Neural crest cell (in vitro differentiated cells): ENCODE data around the gene SCN4B. TPM values are rescaled to one million over a fixed set of nuclear protein-coding genes. Genes with fewer than 3 reads are reported as not detected.

Experiments used
- DNase-seq: peaks from one replicate; pipeline ENCODE4 v3.0.0; 2021; ENCODE audit warnings: low read depth, mixed read lengths, low spot score
- H3K27ac Mint-ChIP-seq: one replicate; pipeline ENCODE4 v1.8.0; 2021; ENCODE audit warnings: mild to moderate bottlenecking, mixed read lengths; ENCODE audit not compliant: unreplicated experiment
- H3K27me3 Mint-ChIP-seq: 2 replicates; pipeline ENCODE4 v1.8.0; 2021; ENCODE audit warnings: low read depth, mild to moderate bottlenecking, mixed read lengths
- H3K36me3 Mint-ChIP-seq: 2 replicates; pipeline ENCODE4 v1.8.0; 2021; ENCODE audit warnings: low read depth, mild to moderate bottlenecking, mixed read lengths
- H3K4me1 Mint-ChIP-seq: 2 replicates; pipeline ENCODE4 v1.8.0; 2021; ENCODE audit warnings: mixed read lengths
- H3K4me3 Mint-ChIP-seq: one replicate; pipeline ENCODE4 v1.8.0; 2021; ENCODE audit warnings: mild to moderate bottlenecking, mixed read lengths
- H3K9me3 Mint-ChIP-seq: 2 replicates; pipeline ENCODE4 v1.8.0; 2021; ENCODE audit warnings: mixed read lengths
- total RNA-seq: library from RNA; stranded (reverse); gene quantifications from 2 replicates; pipeline ENCODE4 v1.2.1, GENCODE V29; 2021
- TF ChIP-seq, protein P1 (sequence below): fragments of 200-600 bp; sonication (generic); conservative IDR thresholded peaks from 2 replicates; pipeline ENCODE4 v1.5.0; 2021; ENCODE audit warnings: antibody characterized with exemption, mild to moderate bottlenecking

Gene SCN4B
- total RNA-seq, 1 donor from 2014 or later, result 2.0 TPM

DNA sequence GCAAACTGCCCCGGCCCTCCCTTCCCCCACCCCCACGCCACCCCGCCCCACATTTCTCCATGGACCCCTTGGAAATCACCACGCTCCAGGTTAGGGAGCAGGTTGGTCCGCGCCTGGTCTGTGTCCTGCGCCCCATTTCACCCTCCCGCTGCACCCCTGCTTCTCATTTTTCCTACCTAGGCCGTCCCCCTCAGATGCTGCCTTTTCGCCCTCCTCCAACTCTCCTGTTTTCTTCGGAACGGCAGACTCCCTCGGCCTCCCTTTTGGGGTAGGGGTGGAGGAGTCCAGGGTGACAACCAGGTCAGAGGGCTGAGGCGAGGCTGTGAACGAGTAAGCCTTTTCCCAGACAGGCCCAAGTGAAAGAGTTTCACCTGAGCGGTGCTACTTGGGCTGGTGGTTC, 893 bp upstream of the SCN4B start:
- no peak for DNase-seq
- H3K36me3 Mint-ChIP-seq, result no peaks in the 10 kb centered on the region
- H3K4me1 Mint-ChIP-seq, result peaks cover 9% of the 10 kb centered on the region
- no peak overlapping the region for H3K27ac Mint-ChIP-seq
- peaks cover 99% of the 10 kb centered on the region for H3K27me3 Mint-ChIP-seq
- TF ChIP-seq, protein P1, sequence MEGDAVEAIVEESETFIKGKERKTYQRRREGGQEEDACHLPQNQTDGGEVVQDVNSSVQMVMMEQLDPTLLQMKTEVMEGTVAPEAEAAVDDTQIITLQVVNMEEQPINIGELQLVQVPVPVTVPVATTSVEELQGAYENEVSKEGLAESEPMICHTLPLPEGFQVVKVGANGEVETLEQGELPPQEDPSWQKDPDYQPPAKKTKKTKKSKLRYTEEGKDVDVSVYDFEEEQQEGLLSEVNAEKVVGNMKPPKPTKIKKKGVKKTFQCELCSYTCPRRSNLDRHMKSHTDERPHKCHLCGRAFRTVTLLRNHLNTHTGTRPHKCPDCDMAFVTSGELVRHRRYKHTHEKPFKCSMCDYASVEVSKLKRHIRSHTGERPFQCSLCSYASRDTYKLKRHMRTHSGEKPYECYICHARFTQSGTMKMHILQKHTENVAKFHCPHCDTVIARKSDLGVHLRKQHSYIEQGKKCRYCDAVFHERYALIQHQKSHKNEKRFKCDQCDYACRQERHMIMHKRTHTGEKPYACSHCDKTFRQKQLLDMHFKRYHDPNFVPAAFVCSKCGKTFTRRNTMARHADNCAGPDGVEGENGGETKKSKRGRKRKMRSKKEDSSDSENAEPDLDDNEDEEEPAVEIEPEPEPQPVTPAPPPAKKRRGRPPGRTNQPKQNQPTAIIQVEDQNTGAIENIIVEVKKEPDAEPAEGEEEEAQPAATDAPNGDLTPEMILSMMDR, result no peak
- peak overlapping the region; percentile 86 for H3K4me3 Mint-ChIP-seq
- H3K9me3 Mint-ChIP-seq, result no peaks in the 10 kb centered on the region

DNA sequence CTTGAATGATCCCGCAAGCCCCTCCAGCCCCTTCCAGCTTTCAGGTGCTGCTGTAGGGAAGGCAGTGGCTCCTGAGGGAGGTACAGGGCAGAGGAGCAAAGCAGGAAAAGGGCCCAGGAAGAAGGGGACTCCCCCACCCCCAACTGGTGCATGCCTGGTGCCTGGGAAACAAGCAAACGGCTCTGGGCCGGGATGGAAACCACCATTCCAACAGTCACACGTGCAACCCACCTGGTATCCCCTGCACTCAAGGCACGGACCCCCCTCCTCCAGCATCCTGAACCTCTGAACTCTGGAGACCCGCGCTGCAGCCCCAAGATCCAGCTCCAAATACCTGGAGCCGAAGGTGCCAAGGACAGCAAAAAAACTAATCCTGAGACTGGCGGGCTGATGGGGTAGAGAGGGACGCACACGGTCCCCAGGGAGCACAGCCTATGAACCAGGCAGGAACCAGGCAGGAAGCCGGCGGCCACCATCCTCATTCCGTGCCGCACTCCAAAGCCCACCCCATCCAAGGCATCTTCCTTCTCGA, 537 bp downstream of the SCN4B start:
- TF ChIP-seq, protein P1, result no peak
- no peak overlapping the region for H3K27ac Mint-ChIP-seq
- peaks cover 14% of the 10 kb centered on the region for H3K4me1 Mint-ChIP-seq
- no peak for DNase-seq
- no peaks in the 10 kb centered on the region for H3K36me3 Mint-ChIP-seq
- no peaks in the 10 kb centered on the region for H3K9me3 Mint-ChIP-seq
- peaks cover 99% of the 10 kb centered on the region for H3K27me3 Mint-ChIP-seq
- peak overlapping the region; percentile 81 for H3K4me3 Mint-ChIP-seq

- no peaks in the 10 kb centered on the region for H3K36me3 Mint-ChIP-seq
- peaks cover 99% of the 10 kb centered on the region for H3K27me3 Mint-ChIP-seq
- DNase-seq, result no peak
- H3K9me3 Mint-ChIP-seq, result no peaks in the 10 kb centered on the region
- TF ChIP-seq, protein P1, result no peak
- H3K27ac Mint-ChIP-seq, result no peak overlapping the region
- H3K4me1 Mint-ChIP-seq, result peaks cover 10% of the 10 kb centered on the region
- H3K4me3 Mint-ChIP-seq, result peak overlapping the region; percentile 61
Measured at GRCh38 chr11:118151431-118151830, 1.2 kb downstream of the SCN4B start.

- Mint-ChIP-seq H3K36me3 (no peaks in the 10 kb centered on the region), H3K4me3 (no peak overlapping the region), H3K27me3 (peaks cover 95% of the 10 kb centered on the region), H3K27ac (no peak overlapping the region), H3K4me1 (peaks cover 10% of the 10 kb centered on the region), H3K9me3 (no peaks in the 10 kb centered on the region)
- no peak for DNase-seq
- TF ChIP-seq, protein P1, result no peak
Measured at GRCh38 chr11:118149493-118149892, 3.1 kb downstream of the SCN4B start.

DNA sequence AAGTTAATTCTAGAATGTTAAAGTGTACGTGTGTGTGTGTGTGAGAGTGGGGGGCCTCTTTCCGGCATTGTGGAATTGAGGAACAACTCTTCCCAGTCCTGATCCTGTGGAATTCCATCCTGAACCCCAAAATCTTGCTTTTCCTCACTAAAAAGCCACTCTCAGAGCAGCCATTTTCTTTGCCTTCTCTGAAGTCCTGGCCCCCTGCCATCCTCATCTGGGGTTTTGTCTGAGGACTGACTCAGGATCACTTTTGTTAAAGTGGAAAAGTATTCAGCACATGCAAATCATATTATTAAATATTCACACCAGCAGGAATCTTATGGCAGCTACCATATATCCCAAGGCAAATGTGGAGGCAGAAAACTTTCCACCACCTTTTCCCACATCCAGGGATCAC, 3.8 kb downstream of the SCN4B start:
- no peaks in the 10 kb centered on the region for H3K9me3 Mint-ChIP-seq
- no peaks in the 10 kb centered on the region for H3K36me3 Mint-ChIP-seq
- H3K4me3 Mint-ChIP-seq, result no peak overlapping the region
- no peak overlapping the region for H3K27ac Mint-ChIP-seq
- DNase-seq, result no peak
- TF ChIP-seq, protein P1, result no peak
- peaks cover 95% of the 10 kb centered on the region for H3K27me3 Mint-ChIP-seq
- H3K4me1 Mint-ChIP-seq, result peaks cover 8% of the 10 kb centered on the region
